Fibroblast of lung (primary cell): ENCODE measurements around the gene RAB8A. TPM values are rescaled to one million over a fixed set of nuclear protein-coding genes. Genes with fewer than 3 reads are reported as not detected.

Experiments used
- DNase-seq, 2 donors: peaks; one replicate each; pipeline versions ENCODE4 v3.0.0 to v3.0.0-alpha.2; 2010; ENCODE audit warnings: low read depth in 2 of 2
- H2AFZ ChIP-seq: 2 replicates; pipeline ENCODE4 v1.5.1; 2012; ENCODE audit warnings: low read length, control low read depth, inconsistent platforms
- H3K27ac ChIP-seq: 2 replicates; pipeline ENCODE4 v1.5.1; 2011; ENCODE audit warnings: low read length, control low read depth; ENCODE audit not compliant: insufficient read depth
- H3K27me3 ChIP-seq: 2 replicates; pipeline ENCODE4 v1.5.1; 2011; ENCODE audit warnings: mild to moderate bottlenecking, low read length; ENCODE audit not compliant: control insufficient read depth, insufficient read depth
- H3K36me3 ChIP-seq: 2 replicates; pipeline ENCODE4 v1.5.1; 2011; ENCODE audit warnings: low read length; ENCODE audit not compliant: control insufficient read depth, insufficient read depth
- H3K4me1 ChIP-seq: 2 replicates; pipeline ENCODE4 v1.5.1; 2011; ENCODE audit warnings: low read length; ENCODE audit not compliant: control insufficient read depth, insufficient read depth; ENCODE audit errors: extremely low read depth
- H3K4me2 ChIP-seq: 2 replicates; pipeline ENCODE4 v1.5.1; 2011; ENCODE audit warnings: low read length, control low read depth; ENCODE audit not compliant: insufficient read depth; ENCODE audit errors: extremely low read depth
- H3K4me3 ChIP-seq, 4 experiments: fragments of 200-600 bp in 1 of 4; sonication (generic) in 1 of 4; replicated peaks in 1 of 4; 2 replicates each; pipeline ENCODE4 v1.5.1; 2011 to 2016; ENCODE audit warnings: low read length in 4 of 4, low read depth in 3 of 4, mild to moderate bottlenecking in 3 of 4, control low read depth in 2 of 4, inconsistent platforms in 1 of 4, mixed read lengths in 1 of 4; ENCODE audit not compliant: insufficient read depth in 1 of 4; ENCODE audit errors: control extremely low read depth in 1 of 4
- H3K79me2 ChIP-seq: 2 replicates; pipeline ENCODE4 v1.5.1; 2012; ENCODE audit warnings: mild to moderate bottlenecking, low read length, inconsistent platforms; ENCODE audit not compliant: control insufficient read depth, insufficient read depth
- H3K9ac ChIP-seq: 2 replicates; pipeline ENCODE4 v1.5.1; 2011; ENCODE audit warnings: mild to moderate bottlenecking, low read length, control low read depth; ENCODE audit not compliant: insufficient read depth
- H3K9me3 ChIP-seq: 2 replicates; pipeline ENCODE4 v1.5.1; 2012; ENCODE audit warnings: low read depth, low read length; ENCODE audit not compliant: control insufficient read depth, insufficient read depth
- H4K20me1 ChIP-seq: 2 replicates; pipeline ENCODE4 v1.5.1; 2011; ENCODE audit warnings: low read length; ENCODE audit not compliant: control insufficient read depth, insufficient read depth; ENCODE audit errors: extremely low read depth
- CTCF ChIP-seq, 2 donors: IDR thresholded peaks in 1 of 2; conservative IDR thresholded peaks in 1 of 2; 1 replicate in 1 of 2; 2 replicates in 1 of 2; pipeline ENCODE4 v1.5.1; 2011 to 2012; ENCODE audit warnings: low read length in 2 of 2, control low read depth in 1 of 2, inconsistent platforms in 1 of 2, low read depth in 1 of 2, mild to moderate bottlenecking in 1 of 2
- EZH2 ChIP-seq: IDR thresholded peaks from 2 replicates; pipeline ENCODE4 v1.5.1; 2012; ENCODE audit warnings: low read length, control low read depth, mild to moderate bottlenecking; ENCODE audit errors: missing control alignments
- polyA plus RNA-seq, 2 donors: library from polyadenylated mRNA; depleted of rRNA in 1 of 2; stranded (reverse) in 1 of 2; unstranded in 1 of 2; fragments of >200 nt; gene quantifications; 2 replicates each; pipeline ENCODE4 v1.2.1, GENCODE V29; 2011 to 2012; ENCODE audit warnings: missing spikeins in 1 of 2
- total RNA-seq: library from RNA; depleted of rRNA; stranded (reverse); fragments of >200 nt; gene quantifications from 2 replicates; pipeline ENCODE4 v1.2.1, GENCODE V29; 2014

RAB8A gene
- total and polyA plus RNA-seq, 2 donors (not counting 1 experiment from before 2014, with no cell fraction given) = 77.6 to 104 TPM

- Histone ChIP-seq H3K4me1 (peaks cover 9% of the 10 kb centered on the region), H4K20me1 (no peaks in the 10 kb centered on the region), H3K27ac (no peak overlapping the region), H3K79me2 (peaks cover 36% of the 10 kb centered on the region), H3K4me3 (no peak overlapping the region), H3K36me3 (peaks cover 10% of the 10 kb centered on the region), H3K27me3 (no peaks in the 10 kb centered on the region), H2AFZ (no peak overlapping the region), H3K9me3 (no peaks in the 10 kb centered on the region), H3K4me2 (no peak overlapping the region), H3K9ac (no peak overlapping the region)
- no peak for TF ChIP-seq CTCF (conservative IDR thresholded peaks at IDR 0.05 in 1 of 2, IDR thresholded peaks at IDR 0.05 in 1 of 2; ENCODE audit: low read depth in 1 of 2, low read length in 2 of 2)
- no peak for DNase-seq
Observed at GRCh38 chr19:16115301-16116039, 3.8 kb downstream of the RAB8A start.

- H3K79me2 ChIP-seq = peaks cover 36% of the 10 kb centered on the region
- H4K20me1 ChIP-seq = no peaks in the 10 kb centered on the region
- no peak for DNase-seq
Observed at GRCh38 chr19:16116067-16116466, 4.4 kb downstream of the RAB8A start.

GRCh38 chr19:16117594-16118033, 5.9 kb downstream of the RAB8A start:
- H3K4me3 ChIP-seq = no peak overlapping the region
- TF ChIP-seq EZH2 (no peak), CTCF (conservative IDR thresholded peaks at IDR 0.05 in 1 of 2, IDR thresholded peaks at IDR 0.05 in 1 of 2; ENCODE audit: low read depth in 1 of 2, low read length in 2 of 2) (no peak)
- peaks cover 4% of the 10 kb centered on the region for H3K4me1 ChIP-seq
- no peak overlapping the region for H3K27ac ChIP-seq
- H3K36me3 ChIP-seq = peaks cover 12% of the 10 kb centered on the region
- no peaks in the 10 kb centered on the region for H3K27me3 ChIP-seq
- no peaks in the 10 kb centered on the region for H4K20me1 ChIP-seq
- no peak for DNase-seq
- H3K79me2 ChIP-seq = peaks cover 26% of the 10 kb centered on the region
- no peaks in the 10 kb centered on the region for H3K9me3 ChIP-seq
- H3K4me2 ChIP-seq = no peak overlapping the region
- no peak overlapping the region for H2AFZ ChIP-seq
- no peak overlapping the region for H3K9ac ChIP-seq

More at GRCh38 chr19:16116067-16116466, 4.4 kb downstream of the RAB8A start:
- no peak overlapping the region for H3K27ac ChIP-seq
- peaks cover 10% of the 10 kb centered on the region for H3K36me3 ChIP-seq
- no peak overlapping the region for H3K9ac ChIP-seq
- TF ChIP-seq CTCF (conservative IDR thresholded peaks at IDR 0.05 in 1 of 2, IDR thresholded peaks at IDR 0.05 in 1 of 2; ENCODE audit: low read depth in 1 of 2, low read length in 2 of 2) (no peak), EZH2 (no peak)
- H3K4me2 ChIP-seq = no peak overlapping the region
- no peak overlapping the region for H3K4me3 ChIP-seq
- H3K9me3 ChIP-seq = no peaks in the 10 kb centered on the region
- no peak overlapping the region for H2AFZ ChIP-seq
- H3K27me3 ChIP-seq = no peaks in the 10 kb centered on the region
- peaks cover 9% of the 10 kb centered on the region for H3K4me1 ChIP-seq
